ENCODE data around the gene GBA2. TPM values are rescaled to one million over a fixed set of nuclear protein-coding genes. Genes with fewer than 3 reads are reported as not detected.

The GBA2 gene
- total RNA-seq, 1 experiment from 2014 or later, result 22.2 TPM

DNA sequence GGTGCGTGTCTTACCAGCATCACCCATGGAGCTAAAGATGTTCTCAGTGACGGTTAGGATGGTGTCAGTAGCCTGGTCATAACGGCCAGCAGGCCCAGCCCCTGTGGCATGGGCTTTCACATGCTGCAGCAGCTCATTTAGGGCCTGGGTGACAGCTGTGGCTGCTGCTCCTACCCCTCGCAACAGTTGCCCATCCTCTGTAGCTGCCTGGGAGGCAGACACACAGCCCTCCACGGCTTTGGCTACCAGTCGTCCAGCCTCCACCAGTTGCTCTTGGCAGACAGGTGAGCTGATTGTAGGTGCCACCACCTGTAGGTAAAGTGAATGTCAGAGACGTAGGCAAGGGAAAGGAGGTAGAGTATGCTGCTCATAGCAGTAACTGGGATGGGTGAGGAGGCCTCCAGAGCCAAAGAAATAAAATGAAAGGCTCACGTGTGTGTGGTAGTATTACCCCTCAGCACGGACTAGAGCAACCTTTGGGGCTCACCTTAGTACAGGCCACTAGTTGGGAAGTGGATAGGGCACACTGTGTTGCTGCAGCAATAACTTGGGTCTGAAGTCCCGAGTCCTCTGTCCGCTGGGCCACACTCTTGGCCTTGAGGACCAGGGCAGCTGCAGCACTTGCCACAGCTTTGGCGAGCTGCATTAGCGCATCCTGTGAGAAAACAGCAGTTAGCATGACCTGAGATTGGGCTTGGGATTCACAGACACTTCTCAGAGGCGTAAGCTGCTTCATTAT is 31.7 kb downstream of the GBA2 start:
- no peak for DNase-seq (ENCODE audit: low read depth)

DNA sequence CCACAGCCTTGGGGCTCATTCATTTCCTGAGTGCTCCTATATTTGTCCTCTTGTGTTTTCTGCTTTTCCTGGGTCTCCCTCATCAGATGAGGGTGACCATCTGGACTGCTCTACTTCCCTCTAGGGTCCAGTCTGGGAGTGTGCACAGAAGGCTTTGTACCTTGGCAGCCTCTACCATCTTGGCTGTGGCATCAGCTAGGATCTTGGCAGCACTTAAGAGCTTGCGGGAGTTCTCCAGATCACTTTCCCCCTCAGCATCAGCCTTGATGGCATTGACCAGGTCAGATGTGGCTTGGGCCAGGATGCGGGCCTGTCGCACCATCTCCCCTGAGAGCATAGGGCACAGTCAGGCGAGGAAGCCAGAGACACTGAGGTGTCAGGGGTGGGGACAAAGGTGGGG is 32.8 kb downstream of the GBA2 start:
- peak; percentile 60 for DNase-seq (ENCODE audit: low read depth)

DNA sequence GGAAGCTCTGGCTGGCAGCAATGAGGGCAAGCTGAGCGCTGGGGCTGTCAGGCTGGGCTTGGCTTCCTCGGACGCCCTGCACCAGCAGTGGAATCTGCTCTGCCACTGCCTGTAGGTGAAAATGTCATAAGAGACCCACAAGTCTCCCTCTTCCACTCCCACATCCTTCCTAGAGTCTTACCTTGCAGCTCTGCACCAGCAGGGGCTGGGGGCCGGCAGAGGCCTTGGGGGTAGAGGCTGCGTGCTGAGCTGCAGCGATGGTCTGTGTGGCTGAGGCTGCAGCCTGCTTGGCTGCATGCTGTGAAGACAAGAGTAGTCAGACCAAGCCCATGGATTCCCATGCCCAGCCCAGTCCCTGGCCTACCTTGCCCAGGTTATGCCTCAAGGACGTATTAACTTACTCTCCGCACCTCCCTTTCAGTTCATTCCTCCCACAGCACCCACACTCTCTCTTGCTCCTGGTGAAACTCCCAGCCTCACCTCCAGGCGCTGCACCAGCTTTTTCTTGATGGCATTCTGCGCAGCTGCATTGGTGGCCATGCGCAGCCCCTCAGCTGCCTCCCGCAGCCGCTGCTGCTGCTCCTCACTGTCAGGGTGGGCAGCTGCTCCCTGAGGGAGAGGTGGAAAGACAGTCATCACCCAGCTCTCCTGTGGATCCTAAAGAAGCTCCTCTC is 34.3 kb downstream of the GBA2 start:
- DNase-seq (ENCODE audit: low read depth), result no peak

DNA sequence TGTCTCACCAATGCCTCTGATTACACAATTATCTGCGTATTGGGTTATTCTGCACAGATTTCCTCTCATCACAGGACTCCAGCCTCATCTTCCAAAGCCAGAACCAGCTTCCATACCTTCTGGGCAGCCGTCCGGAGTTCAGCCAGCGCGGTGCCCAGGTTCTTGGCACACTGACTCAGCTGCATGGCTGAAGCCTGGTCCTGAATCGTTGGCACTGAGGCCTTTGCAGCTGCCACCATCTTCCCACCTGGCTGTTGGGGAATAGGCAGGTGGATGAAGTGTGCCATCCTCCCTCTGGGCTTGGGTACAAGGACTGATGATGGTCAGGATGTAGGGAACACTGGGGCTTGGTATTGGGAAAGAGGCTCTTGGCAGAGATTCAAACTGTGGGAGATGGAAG is 34.9 kb downstream of the GBA2 start:
- no peak for DNase-seq (ENCODE audit: low read depth)

- DNase-seq (ENCODE audit: low read depth), result no peak
Observed at GRCh38 chr9:35713578-35713977, 35.5 kb downstream of the GBA2 start.

GRCh38 chr9:35712762-35713400 is 36.1 kb downstream of the GBA2 start:
- DNase-seq (ENCODE audit: low read depth), result peak; percentile 29

DNA sequence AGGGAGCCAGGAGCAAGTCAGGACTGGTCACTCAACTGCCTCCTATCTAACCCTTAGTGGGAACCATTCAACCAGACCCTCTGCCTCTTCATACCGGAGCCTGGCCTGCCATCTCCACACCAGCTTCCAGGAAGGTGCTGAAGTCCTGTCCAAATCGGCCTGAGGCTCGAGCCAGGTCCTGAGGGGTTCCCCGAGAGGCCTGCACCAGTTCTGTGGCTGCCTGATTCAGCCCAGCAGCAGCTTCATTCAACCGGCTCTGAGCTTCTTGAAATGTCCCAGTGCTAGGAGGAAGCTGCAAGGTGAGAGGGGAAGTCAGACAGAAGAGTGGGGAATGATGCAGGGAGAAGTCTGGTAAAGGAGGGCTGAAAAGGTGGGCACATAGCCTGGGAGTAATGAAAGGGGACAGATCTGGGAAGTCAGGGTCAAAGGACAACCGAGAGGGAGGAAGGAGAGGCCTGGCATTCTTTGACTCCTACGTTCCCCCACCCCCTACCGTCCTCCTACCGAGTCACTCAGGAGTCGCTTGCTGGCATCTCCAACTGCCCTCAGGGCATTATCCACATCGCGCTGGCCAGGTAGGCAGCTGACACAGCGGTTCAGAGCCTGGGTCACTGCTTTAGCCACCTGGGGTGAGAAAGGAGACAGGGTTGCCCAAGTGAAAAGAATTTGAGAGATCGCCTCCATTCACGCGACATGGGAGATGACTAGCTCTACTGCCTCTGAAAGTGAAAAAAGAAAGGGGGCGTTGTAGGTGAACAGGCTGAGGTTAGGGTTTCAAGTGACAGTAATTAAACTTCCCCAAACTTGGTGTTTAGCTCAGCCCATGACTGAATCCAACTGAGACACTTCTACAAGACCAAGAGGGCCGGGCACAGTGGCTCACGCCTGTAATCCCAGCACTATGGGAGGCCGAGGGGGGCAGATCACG is 37.3 kb downstream of the GBA2 start:
- DNase-seq (ENCODE audit: low read depth), result no peak

DNA sequence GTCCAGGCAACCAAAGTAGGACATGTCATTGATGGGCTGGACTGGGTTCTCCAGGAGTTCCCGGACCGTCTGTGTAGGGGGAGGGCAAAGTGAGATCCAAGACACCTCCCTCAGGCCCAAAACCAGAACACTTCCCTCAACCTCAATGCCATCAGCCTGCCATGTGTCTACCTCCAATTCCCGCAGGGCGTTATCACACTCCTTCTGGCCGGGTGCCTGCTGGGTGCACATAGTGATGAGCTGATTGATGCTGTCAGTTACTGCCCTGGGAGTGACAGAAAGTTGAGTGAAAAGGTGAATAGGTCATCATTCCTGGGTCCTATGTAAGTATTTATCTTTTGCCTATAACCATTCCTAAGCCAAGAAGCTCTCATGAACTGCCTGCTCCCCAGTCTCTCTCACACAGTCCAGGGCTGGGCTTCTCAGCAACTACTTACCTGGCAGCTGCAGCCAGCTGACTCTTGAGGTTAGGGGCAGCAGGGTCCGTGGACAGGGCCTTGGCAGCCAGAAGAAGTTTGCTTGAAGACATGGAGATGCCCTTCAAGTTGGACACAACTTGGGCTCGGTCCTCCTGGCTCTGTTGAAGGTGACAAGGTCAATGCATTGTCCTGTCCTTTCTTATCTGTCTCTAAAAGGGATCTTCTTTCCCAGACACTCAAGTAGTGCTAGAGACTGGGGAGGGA is 38.1 kb downstream of the GBA2 start:
- no peak for DNase-seq (ENCODE audit: low read depth)

DNA sequence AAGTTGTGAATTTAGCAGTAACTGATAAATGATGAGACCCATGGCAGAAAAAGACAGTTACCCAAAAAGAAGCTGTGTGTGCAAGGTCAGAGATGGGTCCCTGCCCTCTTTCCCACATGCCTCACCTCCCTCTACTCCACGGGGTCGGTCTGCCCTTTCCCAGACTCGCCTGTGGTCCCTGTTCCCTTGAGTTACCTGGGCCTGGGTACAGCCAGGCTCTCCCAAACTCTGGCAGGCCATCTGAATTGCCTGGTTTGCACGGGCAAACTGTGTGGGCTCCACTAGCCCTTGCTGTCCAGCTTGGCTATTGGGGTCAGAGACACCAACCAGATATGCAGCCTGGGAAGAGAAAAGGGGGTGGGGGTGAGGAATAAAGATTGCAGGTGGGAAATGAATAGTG is 40.9 kb downstream of the GBA2 start:
- no peak for DNase-seq (ENCODE audit: low read depth)

- no peak for DNase-seq (ENCODE audit: low read depth)
Observed at GRCh38 chr9:35706951-35707350, 42.1 kb downstream of the GBA2 start.

- no peak for DNase-seq (ENCODE audit: low read depth)
Observed at GRCh38 chr9:35705836-35706430, 43.1 kb downstream of the GBA2 start.

DNA sequence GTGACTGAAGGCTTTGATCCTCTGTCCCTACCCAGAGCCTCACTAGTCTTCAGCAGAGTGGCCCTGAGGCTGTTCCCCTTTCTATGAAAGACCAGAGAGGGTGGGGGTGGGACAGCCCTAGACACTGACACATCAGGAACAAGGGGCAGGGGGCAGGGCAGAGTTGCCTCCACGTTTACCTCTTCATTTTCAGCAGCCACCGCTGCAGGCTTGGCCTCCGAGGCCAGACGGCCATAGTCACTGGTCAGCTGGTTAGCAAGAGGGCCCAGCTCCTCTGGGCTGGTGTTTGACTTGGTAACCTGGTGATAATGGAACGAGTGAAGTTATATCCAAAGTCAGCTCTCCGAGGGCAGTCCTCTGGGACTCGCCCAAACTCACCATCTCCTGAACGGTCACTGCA is 43.7 kb downstream of the GBA2 start:
- no peak for DNase-seq (ENCODE audit: low read depth)

- DNase-seq (ENCODE audit: low read depth), result no peak
Observed at GRCh38 chr9:35703906-35704672, 44.9 kb downstream of the GBA2 start.

DNA sequence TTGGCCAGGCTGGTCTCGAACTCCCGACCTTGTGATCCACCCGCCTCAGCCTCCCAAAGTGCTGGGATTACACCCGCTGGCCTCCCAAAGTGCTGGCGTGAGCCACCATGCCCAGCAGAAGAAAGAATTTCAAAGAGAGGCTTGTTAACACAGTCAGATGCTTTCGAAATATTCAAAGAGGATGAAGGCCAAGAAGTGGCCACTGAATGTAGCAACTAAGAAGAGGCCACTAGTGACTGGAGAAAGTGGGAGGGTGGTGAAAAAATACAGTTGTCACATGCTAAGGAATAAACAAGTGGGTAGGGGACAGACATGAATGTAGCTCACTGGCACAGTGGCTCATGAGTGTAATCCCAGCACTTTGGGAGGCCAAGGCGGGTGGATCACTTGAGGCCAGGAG is 46.3 kb downstream of the GBA2 start:
- no peak for DNase-seq (ENCODE audit: low read depth)

GRCh38 chr9:35700942-35701341 is 48.1 kb downstream of the GBA2 start:
- no peak for DNase-seq (ENCODE audit: low read depth)

DNA sequence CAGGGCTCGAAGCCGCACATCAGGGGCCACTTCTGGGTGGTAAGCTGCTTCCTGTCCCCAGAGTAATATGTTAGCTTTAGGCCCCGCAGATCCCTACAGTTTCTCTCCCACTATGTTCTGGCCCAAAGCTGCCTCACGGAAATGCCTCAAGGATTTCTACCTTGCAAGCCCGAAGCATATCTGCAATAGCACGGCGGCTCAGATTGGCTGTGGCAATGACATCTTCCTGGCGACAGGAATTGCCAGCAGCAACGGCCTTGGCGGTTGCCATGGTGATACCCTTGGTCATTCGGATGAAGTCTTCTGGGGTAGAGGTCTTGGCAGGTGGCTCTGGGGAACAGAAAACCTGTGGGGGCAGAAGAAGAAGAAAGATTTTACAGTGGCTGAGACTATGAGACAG is 49.0 kb downstream of the GBA2 start:
- DNase-seq (ENCODE audit: low read depth), result no peak

DNA sequence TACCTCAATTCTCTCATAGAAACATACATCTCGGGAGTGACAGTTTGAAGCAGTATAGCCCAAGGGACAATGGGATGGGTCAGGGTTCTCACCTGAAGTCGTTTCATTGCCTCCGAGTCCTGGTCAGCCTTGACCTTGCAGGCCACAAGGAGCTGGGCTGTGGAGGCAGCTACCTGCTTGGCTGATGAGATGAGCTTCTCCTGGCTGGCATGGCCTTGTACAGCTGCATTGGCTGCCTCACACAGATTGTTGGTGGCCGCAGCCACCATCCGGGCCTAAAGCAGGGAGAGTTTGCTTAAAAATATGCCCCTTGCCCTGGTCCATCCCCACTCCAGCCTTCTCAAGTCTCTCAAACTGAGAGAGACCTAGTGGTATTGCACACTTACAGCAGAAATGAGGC is 50.8 kb downstream of the GBA2 start:
- DNase-seq (ENCODE audit: low read depth), result no peak

GRCh38 chr9:35697486-35697885 is 51.5 kb downstream of the GBA2 start:
- no peak for DNase-seq (ENCODE audit: low read depth)

DNA sequence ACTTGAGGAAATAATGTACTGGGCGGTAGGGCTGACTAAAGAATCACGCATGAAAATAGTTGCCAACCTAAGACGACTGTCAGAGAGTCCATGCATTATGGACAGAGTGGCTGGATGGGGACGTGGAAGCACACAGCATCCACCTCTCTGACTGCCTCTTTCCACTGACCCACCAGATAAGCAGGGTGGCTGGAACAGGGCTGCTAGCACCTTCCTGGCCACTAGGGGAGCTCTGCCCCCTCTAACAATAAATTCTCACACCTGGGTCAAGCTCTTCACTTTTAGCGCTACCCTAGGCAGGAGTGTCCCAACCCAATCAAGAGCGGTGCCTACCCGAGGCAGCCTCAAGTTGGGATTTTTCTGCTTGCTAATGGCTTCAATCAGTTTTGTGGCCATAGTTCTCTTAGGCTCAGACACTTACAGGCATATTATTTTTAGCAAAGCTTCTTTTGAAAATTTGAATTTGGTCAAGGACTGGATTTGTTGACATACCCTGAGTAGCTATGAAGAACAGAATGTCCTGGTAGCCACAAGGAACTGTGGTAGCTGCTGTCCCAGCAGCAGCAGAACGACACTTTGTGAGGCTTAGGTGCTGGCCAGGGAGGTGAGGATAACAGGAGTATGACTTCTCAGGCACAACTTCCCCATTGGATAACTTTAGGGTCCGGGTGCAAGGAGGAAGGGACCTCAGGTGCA is 52.4 kb downstream of the GBA2 start:
- peak; percentile 62 for DNase-seq (ENCODE audit: low read depth)

GRCh38 chr9:35695943-35696401 is 53.1 kb downstream of the GBA2 start:
- DNase-seq (ENCODE audit: low read depth), result no peak
